ENCODE data around the gene CLEC18A.
"Not testable (repeated sequence)": the region's sequence is repeated elsewhere in the genome, so short reads cannot be mapped to it uniquely, and the experiment has no call there.

CLEC18A gene

GRCh38 chr16:69951017-69951671 lies at the start of gene CLEC18A:
Gene CLEC18A, plus strand, starts transcription at chr16:69951334. Its CDS starts 33 bp downstream, at chr16:69951367.
- not testable (repeated sequence) for DNase-seq

GRCh38 chr16:69903865-69904415 lies 47.2 kb upstream of the CLEC18A start:
- no peak for DNase-seq

GRCh38 chr16:69904495-69905170 lies 46.5 kb upstream of the CLEC18A start:
- no peak for DNase-seq

GRCh38 chr16:69905171-69905555 lies 46.0 kb upstream of the CLEC18A start:
- DNase-seq, result no peak

- no peak for DNase-seq
These were observed 44.2 kb upstream of the CLEC18A start for GRCh38 chr16:69906838-69907401.

- DNase-seq, result no peak
These were observed 42.1 kb upstream of the CLEC18A start for GRCh38 chr16:69909043-69909442.

GRCh38 chr16:69909760-69910159 lies 41.4 kb upstream of the CLEC18A start:
- DNase-seq, result no peak

- DNase-seq, result no peak
These were observed 40.2 kb upstream of the CLEC18A start for GRCh38 chr16:69910964-69911363.

- DNase-seq, result no peak
These were observed 34.7 kb upstream of the CLEC18A start for GRCh38 chr16:69916462-69916861.

- no peak for DNase-seq
These were observed 33.8 kb upstream of the CLEC18A start for GRCh38 chr16:69917311-69917710.

- no peak for DNase-seq
These were observed 33.4 kb upstream of the CLEC18A start for GRCh38 chr16:69917739-69918138.

- DNase-seq, result no peak
These were observed 32.9 kb upstream of the CLEC18A start for GRCh38 chr16:69918241-69918640.

- no peak for DNase-seq
These were observed 30.0 kb upstream of the CLEC18A start for GRCh38 chr16:69921127-69921526.

- DNase-seq, result no peak
These were observed 28.9 kb upstream of the CLEC18A start for GRCh38 chr16:69922200-69922599.

GRCh38 chr16:69924041-69924775 lies 26.9 kb upstream of the CLEC18A start:
- no peak for DNase-seq

GRCh38 chr16:69924777-69925191 lies 26.4 kb upstream of the CLEC18A start:
- no peak for DNase-seq

- DNase-seq, result no peak
These were observed 25.8 kb upstream of the CLEC18A start for GRCh38 chr16:69925311-69925710.

- no peak for DNase-seq
These were observed 24.9 kb upstream of the CLEC18A start for GRCh38 chr16:69926241-69926640.

- no peak for DNase-seq
These were observed 23.9 kb upstream of the CLEC18A start for GRCh38 chr16:69927056-69927757.

GRCh38 chr16:69928856-69929400 lies 22.2 kb upstream of the CLEC18A start:
- no peak for DNase-seq

- DNase-seq, result no peak
These were observed 21.7 kb upstream of the CLEC18A start for GRCh38 chr16:69929480-69929879.

- peak; percentile 30 for DNase-seq
These were observed 20.9 kb upstream of the CLEC18A start for GRCh38 chr16:69930117-69930776.

All from activated CD4-positive, alpha-beta T cell treated with anti-CD3 and anti-CD28 coated beads, Interleukin-2, amount 50 U/mL, for 1 hour (primary cell).